Measurements from ENCODE around the gene FPGS. TPM values are rescaled to one million over a fixed set of nuclear protein-coding genes. Genes with fewer than 3 reads are reported as not detected.

The FPGS gene
- total RNA-seq, 2 donors from 2014 or later, result 64.8 to 73.8 TPM

GRCh38 chr9:127813686-127814226 is 11.1 kb downstream of the FPGS start:
- Mint-ChIP-seq H3K36me3 (peaks cover 0 to 4% of the 10 kb centered on the region in 2 donors), H3K27ac (no peak overlapping the region), H3K9me3 (no peaks in the 10 kb centered on the region)
- DNase-seq (ENCODE audit: low spot score in 2 of 2) (no peak), ATAC-seq (no peak)

GRCh38 chr9:127814619-127815511 is 12.2 kb downstream of the FPGS start:
- peak overlapping the region; percentile 60 to 84 for H3K27ac Mint-ChIP-seq
- H3K36me3 Mint-ChIP-seq, result peaks cover 0 to 4% of the 10 kb centered on the region in 2 donors
- H3K9me3 Mint-ChIP-seq, result no peaks in the 10 kb centered on the region

GRCh38 chr9:127815512-127816361 is 13.1 kb downstream of the FPGS start:
- no peak for DNase-seq (ENCODE audit: low spot score in 2 of 2)
- Mint-ChIP-seq H3K36me3 (peaks cover 0 to 4% of the 10 kb centered on the region in 2 donors), H3K27ac (peak overlapping the region; percentile 60 to 84), H3K9me3 (no peaks in the 10 kb centered on the region)
- no peak for ATAC-seq

More at GRCh38 chr9:127814619-127815511, 12.2 kb downstream of the FPGS start:
- ATAC-seq (no peak), DNase-seq (ENCODE audit: low spot score in 2 of 2) (no peak)

GRCh38 chr9:127816362-127816725 is 13.7 kb downstream of the FPGS start:
- Mint-ChIP-seq H3K27ac (no peak overlapping the region), H3K36me3 (peaks cover 0 to 4% of the 10 kb centered on the region in 2 donors), H3K9me3 (no peaks in the 10 kb centered on the region)
- DNase-seq (ENCODE audit: low spot score in 2 of 2), result no peak
- no peak for ATAC-seq

GRCh38 chr9:127816728-127817127 is 14.0 kb downstream of the FPGS start:
- peak in 1 of 2 donors; percentile 7 for ATAC-seq
- H3K27ac Mint-ChIP-seq, result peak overlapping the region in 1 of 2 donors; percentile 77
- no peaks in the 10 kb centered on the region for H3K9me3 Mint-ChIP-seq
- H3K36me3 Mint-ChIP-seq, result peaks cover 0 to 4% of the 10 kb centered on the region in 2 donors
- no peak for DNase-seq (ENCODE audit: low spot score in 2 of 2)

- ATAC-seq (no peak), DNase-seq (ENCODE audit: low spot score in 2 of 2) (no peak)
- peak overlapping the region; percentile 13 to 33 for H3K27ac Mint-ChIP-seq
- H3K9me3 Mint-ChIP-seq, result no peaks in the 10 kb centered on the region
- H3K36me3 Mint-ChIP-seq, result peaks cover 0 to 4% of the 10 kb centered on the region in 2 donors
Measured at GRCh38 chr9:127817881-127818434, 15.3 kb downstream of the FPGS start.

- DNase-seq (ENCODE audit: low spot score in 2 of 2) (no peak), ATAC-seq (no peak)
Measured at GRCh38 chr9:127818574-127818973, 15.9 kb downstream of the FPGS start.

GRCh38 chr9:127822108-127822507 is 19.4 kb downstream of the FPGS start:
- Mint-ChIP-seq H3K9me3 (no peaks in the 10 kb centered on the region), H3K27ac (no peak overlapping the region), H3K36me3 (peaks cover 0 to 4% of the 10 kb centered on the region in 2 donors)
- ATAC-seq, result no peak
- DNase-seq (ENCODE audit: low spot score in 2 of 2), result no peak

More at GRCh38 chr9:127818574-127818973, 15.9 kb downstream of the FPGS start:
- Mint-ChIP-seq H3K27ac (peak overlapping the region; percentile 13 to 44), H3K9me3 (no peaks in the 10 kb centered on the region), H3K36me3 (peaks cover 0 to 4% of the 10 kb centered on the region in 2 donors)

- ATAC-seq (no peak), DNase-seq (ENCODE audit: low spot score in 2 of 2) (no peak)
- no peak overlapping the region for H3K27ac Mint-ChIP-seq
- no peaks in the 10 kb centered on the region for H3K36me3 Mint-ChIP-seq
- H3K9me3 Mint-ChIP-seq, result no peaks in the 10 kb centered on the region
Measured at GRCh38 chr9:127825319-127826051, 22.8 kb downstream of the FPGS start.

GRCh38 chr9:127826253-127826913 is 23.7 kb downstream of the FPGS start:
- no peaks in the 10 kb centered on the region for H3K36me3 Mint-ChIP-seq
- no peak for ATAC-seq
- DNase-seq (ENCODE audit: low spot score in 2 of 2), result no peak
- no peaks in the 10 kb centered on the region for H3K9me3 Mint-ChIP-seq
- no peak overlapping the region for H3K27ac Mint-ChIP-seq

- DNase-seq (ENCODE audit: low spot score in 2 of 2) (no peak), ATAC-seq (no peak)
- H3K36me3 Mint-ChIP-seq, result no peaks in the 10 kb centered on the region
- no peaks in the 10 kb centered on the region for H3K9me3 Mint-ChIP-seq
- H3K27ac Mint-ChIP-seq, result peak overlapping the region in 1 of 2 donors; percentile 91
Measured at GRCh38 chr9:127828262-127829031, 25.8 kb downstream of the FPGS start.

- Mint-ChIP-seq H3K27ac (peak overlapping the region in 1 of 2 donors; percentile 91), H3K9me3 (no peaks in the 10 kb centered on the region), H3K36me3 (no peaks in the 10 kb centered on the region)
- no peak for DNase-seq (ENCODE audit: low spot score in 2 of 2)
- ATAC-seq, result no peak
Measured at GRCh38 chr9:127829205-127829906, 26.7 kb downstream of the FPGS start.

GRCh38 chr9:127832248-127832647 is 29.6 kb downstream of the FPGS start:
- DNase-seq (ENCODE audit: low spot score in 2 of 2) (no peak), ATAC-seq (peak; percentile 45 to 69)
- no peaks in the 10 kb centered on the region for H3K9me3 Mint-ChIP-seq
- H3K36me3 Mint-ChIP-seq, result no peaks in the 10 kb centered on the region
- H3K27ac Mint-ChIP-seq, result peak overlapping the region; percentile 45 to 61

GRCh38 chr9:127833555-127833954 is 30.9 kb downstream of the FPGS start:
- no peaks in the 10 kb centered on the region for H3K36me3 Mint-ChIP-seq
- H3K27ac Mint-ChIP-seq, result peak overlapping the region in 1 of 2 donors; percentile 36
- no peaks in the 10 kb centered on the region for H3K9me3 Mint-ChIP-seq
- peak in 1 of 2 donors; percentile 25 for ATAC-seq
- no peak for DNase-seq (ENCODE audit: low spot score in 2 of 2)
